ENCODE results near the gene TLR2. TPM values are rescaled to one million over a fixed set of nuclear protein-coding genes. Genes with fewer than 3 reads are reported as not detected.

TLR2 gene
- total RNA-seq (2014; rRNA removed; shearing (Covaris generic); ENCODE audit: low replicate concordance) = 0.23 and 0.44 TPM in 2 replicates

GRCh38 chr4:153684182-153684970, at the start of gene TLR2:
Gene TLR2 (plus strand): TSS chr4:153684280. CDS start chr4:153702908, 18,628 bp downstream.
- in situ Hi-C loops (cut with HindIII; ENCODE audit: low pct_unique_long_range_greater_than_20kb, low sequenced_read_pairs) = no loop called here
- DNase-seq (ENCODE audit: low read depth) = peak; percentile 48

- no peak for DNase-seq (ENCODE audit: low read depth)
- in situ Hi-C loops (cut with HindIII; ENCODE audit: low pct_unique_long_range_greater_than_20kb, low sequenced_read_pairs) = no loop called here
Measured at GRCh38 chr4:153634738-153635353, 49.2 kb upstream of the TLR2 start.

GRCh38 chr4:153635846-153636245, 48.2 kb upstream of the TLR2 start:
- DNase-seq (ENCODE audit: low read depth) = no peak
- in situ Hi-C loops (cut with HindIII; ENCODE audit: low pct_unique_long_range_greater_than_20kb, low sequenced_read_pairs) = no loop called here

GRCh38 chr4:153637201-153637600, 46.9 kb upstream of the TLR2 start:
- DNase-seq (ENCODE audit: low read depth) = no peak
- in situ Hi-C loops (cut with HindIII; ENCODE audit: low pct_unique_long_range_greater_than_20kb, low sequenced_read_pairs) = no loop called here

GRCh38 chr4:153638011-153638410, 46.1 kb upstream of the TLR2 start:
- in situ Hi-C loops (cut with HindIII; ENCODE audit: low pct_unique_long_range_greater_than_20kb, low sequenced_read_pairs) = no loop called here

GRCh38 chr4:153638999-153639398, 45.1 kb upstream of the TLR2 start:
- no peak for DNase-seq (ENCODE audit: low read depth)
- in situ Hi-C loops (cut with HindIII; ENCODE audit: low pct_unique_long_range_greater_than_20kb, low sequenced_read_pairs) = no loop called here

More at GRCh38 chr4:153638011-153638410, 46.1 kb upstream of the TLR2 start:
- no peak for DNase-seq (ENCODE audit: low read depth)

- in situ Hi-C loops (cut with HindIII; ENCODE audit: low pct_unique_long_range_greater_than_20kb, low sequenced_read_pairs) = no loop called here
- DNase-seq (ENCODE audit: low read depth) = no peak
Measured at GRCh38 chr4:153639833-153640802, 44.0 kb upstream of the TLR2 start.

GRCh38 chr4:153641532-153641931, 42.5 kb upstream of the TLR2 start:
- no peak for DNase-seq (ENCODE audit: low read depth)
- in situ Hi-C loops (cut with HindIII; ENCODE audit: low pct_unique_long_range_greater_than_20kb, low sequenced_read_pairs) = no loop called here

- in situ Hi-C loops (cut with HindIII; ENCODE audit: low pct_unique_long_range_greater_than_20kb, low sequenced_read_pairs) = no loop called here
- peak; percentile 22 for DNase-seq (ENCODE audit: low read depth)
Measured at GRCh38 chr4:153643406-153644383, 40.4 kb upstream of the TLR2 start.

GRCh38 chr4:153645183-153645582, 38.9 kb upstream of the TLR2 start:
- DNase-seq (ENCODE audit: low read depth) = no peak
- in situ Hi-C loops (cut with HindIII; ENCODE audit: low pct_unique_long_range_greater_than_20kb, low sequenced_read_pairs) = no loop called here

GRCh38 chr4:153646261-153646660, 37.8 kb upstream of the TLR2 start:
- in situ Hi-C loops (cut with HindIII; ENCODE audit: low pct_unique_long_range_greater_than_20kb, low sequenced_read_pairs) = no loop called here

GRCh38 chr4:153646978-153647377, 37.1 kb upstream of the TLR2 start:
- in situ Hi-C loops (cut with HindIII; ENCODE audit: low pct_unique_long_range_greater_than_20kb, low sequenced_read_pairs) = no loop called here
- DNase-seq (ENCODE audit: low read depth) = no peak

More at GRCh38 chr4:153646261-153646660, 37.8 kb upstream of the TLR2 start:
- DNase-seq (ENCODE audit: low read depth) = no peak

GRCh38 chr4:153647975-153648374, 36.1 kb upstream of the TLR2 start:
- in situ Hi-C loops (cut with HindIII; ENCODE audit: low pct_unique_long_range_greater_than_20kb, low sequenced_read_pairs) = no loop called here
- no peak for DNase-seq (ENCODE audit: low read depth)

GRCh38 chr4:153649572-153649991, 34.5 kb upstream of the TLR2 start:
- no peak for DNase-seq (ENCODE audit: low read depth)
- in situ Hi-C loops (cut with HindIII; ENCODE audit: low pct_unique_long_range_greater_than_20kb, low sequenced_read_pairs) = no loop called here

- DNase-seq (ENCODE audit: low read depth) = no peak
Measured at GRCh38 chr4:153651116-153651515, 33.0 kb upstream of the TLR2 start.

GRCh38 chr4:153651587-153651986, 32.5 kb upstream of the TLR2 start:
- no peak for DNase-seq (ENCODE audit: low read depth)
- in situ Hi-C loops (cut with HindIII; ENCODE audit: low pct_unique_long_range_greater_than_20kb, low sequenced_read_pairs) = no loop called here

More at GRCh38 chr4:153651116-153651515, 33.0 kb upstream of the TLR2 start:
- in situ Hi-C loops (cut with HindIII; ENCODE audit: low pct_unique_long_range_greater_than_20kb, low sequenced_read_pairs) = no loop called here

- in situ Hi-C loops (cut with HindIII; ENCODE audit: low pct_unique_long_range_greater_than_20kb, low sequenced_read_pairs) = no loop called here
- peak; percentile 13 for DNase-seq (ENCODE audit: low read depth)
Measured at GRCh38 chr4:153652051-153652784, 31.9 kb upstream of the TLR2 start.
